ENCODE measurements around the gene SELENOW.

SELENOW gene

DNA sequence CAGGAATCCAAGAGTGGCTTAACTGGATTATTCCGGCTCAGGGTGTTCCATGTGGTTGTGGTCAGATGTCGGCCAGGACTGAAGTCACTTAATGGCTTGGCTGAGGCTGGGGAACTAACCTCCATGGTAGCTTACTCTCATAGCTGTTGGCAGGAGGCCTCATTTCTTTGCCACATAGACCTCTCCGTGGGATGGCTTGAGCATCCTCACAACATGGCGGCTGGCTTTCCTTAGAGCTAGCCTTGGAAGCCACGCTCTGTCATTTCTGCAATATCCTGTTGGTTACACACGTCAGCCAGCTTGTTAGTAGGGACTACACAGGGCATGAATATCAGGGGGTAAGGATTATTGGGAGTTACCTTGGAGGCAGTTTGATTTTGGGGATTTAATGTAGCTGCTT, 48.3 kb downstream of the SELENOW start:
- no peak for DNase-seq

DNA sequence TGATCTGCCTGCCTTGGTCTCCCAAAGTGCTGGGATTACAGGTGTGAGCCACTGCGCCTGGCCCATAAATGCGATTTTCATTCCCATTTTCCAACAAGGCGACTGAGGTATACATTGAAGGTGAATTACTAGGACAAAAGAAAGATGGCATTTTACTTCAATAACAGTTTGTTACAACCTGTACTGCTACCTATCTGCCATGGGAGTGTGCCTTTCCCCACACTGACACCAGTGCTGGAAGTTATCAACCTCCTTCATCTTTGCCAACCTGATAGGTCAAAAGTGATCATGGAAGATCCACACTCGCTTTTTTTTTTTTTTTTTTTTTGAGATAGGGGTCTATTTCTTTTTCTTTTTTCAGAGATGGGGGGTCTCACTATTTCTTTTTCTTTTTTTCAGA, 54.2 kb downstream of the SELENOW start:
- no peak for DNase-seq

Data from CD4-positive, alpha-beta T cell treated with Interleukin-21 for 1 hour (primary cell).